ENCODE measurements around the gene NRP1.

- TF ChIP-seq CTCF (IDR thresholded peaks at IDR 0.05) (no peak), POLR2A (IDR thresholded peaks at IDR 0.05) (no peak)
Measured at GRCh38 chr10:33233635-33234034, 100.8 kb downstream of the NRP1 start.
